Measurements from ENCODE around the gene PSMD11.

GRCh38 chr17:32452281-32452680 lies 8.0 kb downstream of the PSMD11 start:
- TF ChIP-seq LEF1 (IDR thresholded peaks at IDR 0.05; ENCODE audit: borderline replicate concordance) = no peak
- no peak for TF ChIP-seq ZNF384 (IDR thresholded peaks at IDR 0.05)
- no peak for TF ChIP-seq FOXM1 (IDR thresholded peaks at IDR 0.05; ENCODE audit: borderline replicate concordance)
- TF ChIP-seq ELF4 (IDR thresholded peaks at IDR 0.05) = no peak
- no peak for TF ChIP-seq HDGF (IDR thresholded peaks at IDR 0.05; ENCODE audit: borderline replicate concordance)
- TF ChIP-seq NFRKB (IDR thresholded peaks at IDR 0.05) = no peak
- TF ChIP-seq BHLHE40 (IDR thresholded peaks at IDR 0.05; ENCODE audit: borderline replicate concordance) = no peak
